GM21576 (cell line): ENCODE results near the gene PEAK1.

Experiments
- ATAC-seq: cut with Tn5 transposase; IDR thresholded peaks from one replicate; pipeline ENCODE4 v1.9.1; 2021; ENCODE audit warnings: mild to moderate bottlenecking, moderate library complexity; ENCODE audit not compliant: unreplicated experiment

Gene PEAK1

DNA sequence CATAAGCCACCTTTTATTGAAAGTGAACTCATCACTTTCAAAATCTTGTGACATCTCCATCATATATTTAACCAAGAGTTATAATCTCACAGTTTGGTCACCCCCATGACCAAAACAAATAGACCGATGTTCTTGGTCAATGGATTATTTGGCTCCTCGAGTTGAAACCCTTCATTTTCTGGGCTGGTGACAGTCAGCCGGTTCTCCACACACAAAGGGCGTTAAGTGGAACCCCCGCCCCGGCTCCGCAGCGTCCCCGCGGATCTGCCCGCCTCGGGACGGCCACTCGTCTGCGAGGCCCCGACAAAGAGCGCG is 349.8 kb downstream of the PEAK1 start:
- ATAC-seq = no peak

DNA sequence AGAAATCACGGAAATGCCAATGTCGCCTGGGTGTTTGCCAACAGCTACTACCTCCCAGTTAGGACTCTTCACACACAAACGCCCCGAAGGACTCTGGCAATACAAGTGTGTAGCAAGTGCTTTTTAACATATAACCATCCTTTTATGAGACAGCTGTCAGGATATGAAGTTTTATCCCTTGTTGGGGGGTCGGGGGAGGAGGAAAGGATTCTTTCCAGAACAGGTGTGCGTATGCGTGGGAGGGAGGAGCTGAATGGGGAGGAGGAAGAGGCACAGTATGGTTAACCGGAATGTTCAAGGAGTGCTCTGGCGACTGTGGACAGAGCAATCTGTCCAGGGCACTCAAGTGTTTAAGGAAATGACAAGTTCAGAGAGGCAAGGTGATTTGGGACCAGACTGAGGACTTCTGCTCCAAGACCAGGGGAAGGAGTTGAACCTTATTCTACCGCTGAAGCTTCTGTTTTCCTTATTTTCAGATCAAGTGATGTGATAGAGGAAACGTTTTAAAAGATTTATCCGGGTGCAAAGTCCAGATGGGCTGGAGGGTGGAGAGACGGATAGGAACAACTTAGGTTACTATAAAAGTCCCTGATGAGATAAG is 350.3 kb downstream of the PEAK1 start:
- ATAC-seq = no peak

DNA sequence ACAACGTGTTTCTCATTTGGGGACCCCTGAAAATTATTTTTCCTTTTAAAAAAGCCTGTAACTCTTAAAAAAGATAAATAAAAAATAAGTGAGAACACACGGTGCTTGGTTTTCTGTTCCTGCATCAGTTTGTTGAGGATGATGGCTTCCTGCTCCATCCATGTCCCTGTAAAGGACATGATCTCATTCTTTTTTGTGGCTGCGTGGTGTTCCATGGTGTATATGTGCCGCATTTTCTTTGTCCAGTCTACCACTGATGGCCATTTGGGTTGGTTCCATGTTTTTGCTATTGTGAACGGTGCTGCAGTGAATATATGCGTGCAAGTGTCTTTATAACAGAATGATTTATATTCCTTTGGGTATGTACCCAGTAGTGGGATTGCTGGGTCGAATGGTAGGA is 351.3 kb downstream of the PEAK1 start:
- ATAC-seq = no peak

DNA sequence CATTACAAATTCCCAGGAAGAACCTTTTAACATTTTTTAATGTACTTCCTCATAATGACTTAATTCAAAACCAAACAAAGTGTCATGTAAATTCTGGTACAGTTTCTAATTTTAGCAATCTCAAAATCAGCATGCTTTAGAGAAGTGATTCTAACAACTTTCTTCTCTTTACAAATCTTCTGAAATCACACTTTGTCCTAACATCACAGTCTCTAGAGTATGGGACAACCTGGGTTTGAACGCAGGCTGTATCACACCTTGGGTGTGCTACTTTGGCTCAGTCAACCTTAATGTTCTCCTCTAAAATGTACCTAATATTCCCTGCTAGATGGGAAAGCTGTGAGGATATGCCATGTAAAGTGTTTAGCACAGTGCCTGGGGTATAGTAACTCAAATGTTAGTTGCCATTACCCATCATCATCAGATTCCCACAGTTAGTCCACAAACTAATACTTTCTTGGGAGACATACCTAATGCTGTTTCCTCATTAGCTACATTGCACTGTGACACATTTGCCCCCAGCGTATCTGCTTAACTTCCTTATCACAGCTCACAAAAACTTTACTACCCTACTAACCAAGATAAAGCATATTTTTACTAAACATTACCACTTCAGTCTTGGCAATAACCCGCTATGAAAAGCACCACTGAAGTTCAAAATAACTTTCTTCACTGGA is 352.1 kb downstream of the PEAK1 start:
- no peak for ATAC-seq

DNA sequence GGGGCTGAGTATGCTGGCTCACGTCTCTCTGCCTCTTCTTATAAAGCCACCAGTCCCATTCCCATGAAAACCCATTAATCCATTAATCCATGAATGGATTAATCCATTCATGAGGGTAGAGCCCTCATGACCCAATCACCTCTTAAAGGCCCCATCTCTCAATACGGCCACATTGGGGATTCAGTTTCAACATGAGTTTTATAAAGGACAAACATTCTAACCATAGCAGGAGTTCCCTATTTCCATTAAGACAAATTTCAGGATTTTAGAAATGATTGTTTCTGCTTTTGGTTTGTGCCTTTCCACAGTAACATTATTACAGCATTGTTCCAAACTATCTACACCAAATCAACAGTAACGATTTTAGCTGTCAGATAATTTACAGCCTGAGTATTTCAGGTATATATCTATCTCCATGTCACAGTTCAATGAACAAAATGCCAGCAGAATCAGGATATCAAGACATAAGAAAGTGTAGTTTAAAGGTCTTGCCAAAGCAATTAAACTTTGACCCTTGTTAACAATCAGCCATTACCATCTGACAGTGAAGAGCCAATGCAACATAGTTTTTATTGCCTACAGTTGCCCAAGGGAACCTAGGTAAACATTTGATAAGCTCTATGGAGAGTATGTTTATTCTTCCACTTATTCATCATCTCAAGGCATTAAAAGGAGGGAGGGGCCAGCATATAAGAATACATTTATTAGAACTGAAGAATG is 352.8 kb downstream of the PEAK1 start:
- no peak for ATAC-seq

DNA sequence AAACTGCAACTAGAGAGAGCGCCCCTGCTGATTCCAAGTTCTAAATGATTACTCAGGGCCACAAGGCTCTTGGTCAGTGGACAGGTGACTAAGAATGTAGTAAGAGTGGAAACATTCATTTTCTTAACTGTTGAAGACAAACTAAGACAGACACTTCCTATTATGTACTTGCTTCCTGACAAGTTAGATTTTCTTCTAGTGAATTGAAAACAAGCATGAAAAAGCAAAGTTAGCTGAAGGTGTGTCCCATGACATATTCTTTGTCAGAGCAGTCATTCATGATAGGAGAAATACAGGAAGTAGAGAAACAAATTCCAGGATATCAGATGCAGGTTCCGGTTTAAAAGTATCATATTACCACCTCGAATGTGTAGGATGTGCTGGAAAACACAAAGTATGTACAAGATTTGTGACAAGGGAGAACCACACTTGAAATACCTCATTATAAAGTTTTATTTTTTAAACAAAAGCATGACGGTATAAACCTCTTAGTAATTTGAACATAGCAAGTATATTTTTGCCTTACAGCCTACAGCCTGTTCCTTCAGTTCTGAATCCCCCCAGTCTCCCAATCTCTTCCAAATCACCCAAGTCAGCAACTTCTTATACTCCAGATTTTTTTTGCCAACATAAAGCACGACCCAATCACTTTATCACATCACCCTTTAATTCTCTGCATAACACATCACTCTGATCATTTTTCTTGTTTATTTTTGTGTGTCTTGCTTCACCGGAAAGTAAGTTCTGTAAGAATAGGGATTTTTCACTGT is 355.2 kb downstream of the PEAK1 start:
- ATAC-seq = no peak

DNA sequence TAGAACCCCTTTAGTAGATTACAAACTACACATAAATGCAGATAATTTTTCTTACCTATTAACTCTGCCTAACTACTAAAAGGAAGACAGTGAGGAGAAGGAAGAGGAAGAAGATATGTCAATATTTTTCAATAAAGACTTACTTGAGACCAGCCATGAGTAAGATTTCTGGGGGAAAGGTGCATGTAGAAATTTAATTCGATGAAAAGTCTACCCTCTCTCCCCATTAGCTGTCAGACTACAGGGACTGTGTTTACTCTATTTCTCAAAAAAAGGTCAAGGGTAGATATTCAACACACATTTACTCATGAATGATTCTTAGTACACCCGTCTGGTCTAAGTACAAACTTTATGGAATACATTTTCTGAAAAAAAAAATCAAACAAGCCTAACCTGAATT is 355.8 kb downstream of the PEAK1 start:
- no peak for ATAC-seq

DNA sequence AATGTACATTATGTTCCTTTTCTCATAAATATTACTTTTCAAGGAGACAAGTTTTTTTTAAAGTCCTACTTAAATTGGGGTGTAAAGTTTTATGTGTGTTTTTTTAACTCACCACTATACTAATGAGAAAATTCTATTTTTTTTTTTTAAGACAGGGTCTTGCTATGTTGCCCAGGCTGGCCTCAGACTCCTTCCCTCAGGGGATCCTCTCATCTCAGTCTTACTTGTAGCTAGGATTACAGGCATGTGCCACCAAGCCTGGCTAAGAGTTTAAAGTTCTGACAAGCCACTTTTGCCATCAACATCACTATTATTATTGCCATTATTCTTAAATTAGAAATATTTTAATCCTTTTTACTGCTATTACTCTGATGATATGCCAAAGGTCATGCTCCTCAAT is 356.7 kb downstream of the PEAK1 start:
- no peak for ATAC-seq

DNA sequence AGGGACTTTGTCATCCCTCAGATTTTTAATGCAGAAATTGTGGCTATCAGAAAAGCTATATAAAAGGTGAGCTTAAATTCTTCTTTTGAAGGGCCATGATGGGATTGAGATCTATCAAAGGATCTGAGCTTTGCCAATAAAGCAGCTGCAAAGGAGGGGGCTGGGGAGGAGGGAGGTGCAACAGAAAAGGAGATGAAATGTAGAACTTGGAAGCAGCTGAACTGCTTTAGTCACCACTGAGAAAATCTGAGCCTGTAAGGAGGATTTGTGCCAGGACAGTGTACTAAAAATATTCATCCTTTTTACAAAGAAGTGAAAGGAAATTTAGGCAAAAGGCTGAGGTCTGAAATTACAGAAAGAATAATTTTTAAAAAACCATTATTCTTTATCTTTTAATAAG is 359.4 kb downstream of the PEAK1 start:
- no peak for ATAC-seq

DNA sequence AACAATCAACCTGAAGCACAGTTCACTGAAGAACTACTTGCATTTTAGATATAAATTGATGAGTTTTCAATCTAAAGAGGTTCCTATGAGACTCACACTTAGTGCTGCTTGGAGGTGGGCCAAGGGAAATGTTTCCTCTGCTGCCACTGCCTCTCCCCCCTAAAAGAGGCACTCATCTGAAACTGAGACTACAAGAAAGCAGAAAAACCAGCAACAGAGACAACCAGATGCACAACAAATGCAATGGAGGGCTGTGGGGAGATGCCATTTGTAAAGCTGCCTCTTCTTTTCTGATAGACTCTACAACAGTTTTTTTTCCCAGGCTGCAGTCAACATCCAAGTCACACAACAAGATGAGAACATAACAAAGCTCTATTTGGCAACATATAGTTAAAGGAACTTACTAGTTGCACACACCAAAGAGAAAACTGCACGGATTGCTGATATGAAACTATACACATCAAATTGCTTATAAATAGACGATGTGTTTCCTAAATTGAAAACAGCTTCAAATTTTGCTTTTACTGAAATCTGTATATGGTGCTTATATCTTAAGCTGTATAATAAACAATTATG is 360.0 kb downstream of the PEAK1 start:
- ATAC-seq = peak; percentile 68

DNA sequence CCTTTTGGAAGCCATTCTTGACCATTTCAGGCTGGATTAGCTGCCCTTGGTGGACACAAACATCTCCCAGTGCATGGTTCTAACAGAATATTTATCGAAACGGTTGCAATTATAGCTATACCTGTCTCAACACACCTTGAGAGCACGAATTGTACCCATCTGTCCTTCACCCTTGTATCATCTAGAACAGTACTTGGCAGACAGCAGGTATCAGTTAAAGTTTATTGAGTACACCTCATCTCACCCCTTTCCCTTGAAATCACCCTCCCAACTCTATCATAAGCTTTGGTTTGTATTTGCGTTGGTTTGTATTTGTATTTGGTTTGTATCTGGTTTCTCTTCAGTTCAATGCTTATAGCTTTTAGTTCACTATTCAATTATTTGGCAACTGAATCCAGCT is 361.4 kb downstream of the PEAK1 start:
- ATAC-seq = no peak

DNA sequence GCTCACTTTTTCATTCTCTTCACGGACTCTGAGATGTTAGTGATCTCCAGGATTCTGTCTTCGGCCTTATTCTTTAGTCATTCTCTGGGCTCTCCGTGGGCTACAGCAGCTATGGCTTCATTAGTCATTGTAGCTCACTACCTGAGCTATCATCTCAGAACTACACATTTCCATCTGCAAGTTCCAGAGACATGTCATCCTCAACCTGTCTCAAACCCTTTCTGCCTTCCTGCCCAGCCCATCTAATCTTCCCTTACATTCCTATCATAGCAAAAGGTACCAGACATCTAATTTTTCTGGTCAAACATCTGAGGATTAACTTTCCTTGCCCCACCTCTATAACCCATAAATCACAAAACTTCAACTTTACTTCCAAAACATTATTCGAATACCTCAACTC is 362.2 kb downstream of the PEAK1 start:
- ATAC-seq = no peak

DNA sequence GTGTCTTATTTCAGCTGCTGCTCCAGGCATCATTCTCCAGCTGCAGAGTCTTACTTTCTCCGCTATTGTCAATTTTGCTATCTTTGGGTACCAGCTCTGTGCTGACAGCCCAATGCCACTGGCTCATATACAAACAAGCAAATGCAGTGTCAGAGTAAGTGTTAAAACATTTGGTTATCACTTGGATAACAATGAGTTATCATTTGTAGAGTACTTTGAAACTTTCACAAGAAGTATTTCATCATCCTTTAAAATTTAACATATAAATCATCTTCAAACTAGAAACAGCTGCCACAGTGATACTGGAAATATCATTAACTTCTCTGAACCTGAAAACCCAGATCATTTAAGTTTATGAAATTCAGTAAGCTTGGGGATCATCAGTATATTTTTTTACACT is 362.8 kb downstream of the PEAK1 start:
- ATAC-seq = no peak

DNA sequence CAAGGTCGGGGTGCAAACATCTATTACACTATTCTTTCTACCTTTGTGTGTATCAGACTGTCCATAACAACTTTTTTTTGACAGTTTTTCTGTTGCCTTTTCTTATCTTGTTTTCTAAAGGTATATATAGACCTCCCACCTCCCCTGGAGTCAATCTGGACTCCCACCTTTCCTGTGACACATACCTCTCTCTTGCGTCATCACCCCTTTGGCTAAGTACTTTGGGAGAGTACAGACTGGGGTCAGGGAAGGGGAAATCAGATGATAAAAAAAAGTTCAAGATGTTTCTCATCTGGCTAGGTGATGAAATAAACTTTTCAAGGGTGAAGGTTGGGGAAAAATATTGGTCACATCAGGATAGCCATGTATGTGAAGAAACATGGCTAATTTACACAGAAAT is 366.2 kb downstream of the PEAK1 start:
- ATAC-seq = no peak

DNA sequence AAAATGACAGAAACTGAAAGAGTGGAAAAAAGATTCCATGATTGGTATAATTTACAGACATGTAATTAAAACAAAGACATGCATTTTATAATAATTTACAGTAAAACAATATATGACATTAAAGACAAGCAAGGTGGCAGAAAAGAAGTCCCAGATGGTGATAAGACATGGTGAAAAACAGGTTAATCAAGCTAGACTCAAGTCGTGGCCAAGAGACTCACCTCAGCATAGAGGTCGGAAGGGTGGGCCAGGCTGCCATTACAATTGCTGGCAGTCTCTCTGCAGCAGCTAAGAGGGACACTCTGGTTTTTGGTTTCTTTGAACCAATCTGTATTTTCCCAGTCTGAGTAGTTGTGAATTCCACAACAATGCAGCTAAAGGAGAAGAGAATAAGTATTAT is 367.3 kb downstream of the PEAK1 start:
- ATAC-seq = no peak
